HepG2 (cell line): ENCODE results near the gene TXNIP. TPM values are rescaled to one million over a fixed set of nuclear protein-coding genes. Genes with fewer than 3 reads are reported as not detected.

Experiments used
- CEBPB ChIP-seq: IDR thresholded peaks from 2 replicates; pipeline ENCODE4 v1.6.1; 2011; ENCODE audit warnings: low read depth, low read length, improper control_type of control experiment, borderline replicate concordance
- CENPBD1 ChIP-seq: sonication (generic); formaldehyde crosslinking; IDR thresholded peaks from 2 replicates; pipeline ENCODE4 v1.8.0; 2022; ENCODE audit warnings: missing genetic modification reagents, low read depth, mild to moderate bottlenecking, borderline replicate concordance
- DR1 ChIP-seq: sonication (generic); formaldehyde crosslinking; IDR thresholded peaks from 2 replicates; pipeline ENCODE4 v1.8.0; 2021; ENCODE audit warnings: mild to moderate bottlenecking, missing genetic modification reagents, inconsistent platforms
- EP300 ChIP-seq, 3 experiments: sonication (generic) in 1 of 3; formaldehyde crosslinking in 1 of 3; IDR thresholded peaks; 2 replicates each; pipeline versions ENCODE4 v1.5.1 to v1.6.1; 2011 to 2020; ENCODE audit warnings: low read depth in 2 of 3, low read length in 2 of 3, borderline replicate concordance in 1 of 3, improper control_type of control experiment in 1 of 3, mild to moderate bottlenecking in 1 of 3, missing genetic modification reagents in 1 of 3, moderate library complexity in 1 of 3
- HNRNPLL ChIP-seq: fragments of 200-400 bp; formaldehyde crosslinking; IDR thresholded peaks from 2 replicates; pipeline ENCODE4 v1.6.1; 2017; ENCODE audit warnings: mild to moderate bottlenecking, low read depth, low read length; ENCODE audit not compliant: poor library complexity, severe bottlenecking
- HOXA3 ChIP-seq: sonication (generic); formaldehyde crosslinking; IDR thresholded peaks from 2 replicates; pipeline ENCODE4 v1.5.0; 2020; ENCODE audit warnings: missing genetic modification reagents
- HOXA5 ChIP-seq: sonication (generic); formaldehyde crosslinking; IDR thresholded peaks from 2 replicates; pipeline ENCODE4 v1.4.0; 2020; ENCODE audit warnings: missing genetic modification reagents
- JARID2 ChIP-seq: sonication (generic); formaldehyde crosslinking; IDR thresholded peaks from 2 replicates; pipeline ENCODE4 v1.8.1; 2023; ENCODE audit warnings: missing genetic modification reagents, inconsistent platforms; ENCODE audit not compliant: insufficient replicate concordance
- NBN ChIP-seq: fragments of 450-650 bp; conservative IDR thresholded peaks from 2 replicates; pipeline ENCODE4 v1.6.1; 2017
- NFYB ChIP-seq: sonication (generic); formaldehyde crosslinking; IDR thresholded peaks from 2 replicates; pipeline ENCODE4 v1.4.0; 2020; ENCODE audit warnings: missing genetic modification reagents
- REL ChIP-seq: sonication (generic); formaldehyde crosslinking; conservative IDR thresholded peaks from 2 replicates; pipeline ENCODE4 v1.8.0; 2022; ENCODE audit warnings: mild to moderate bottlenecking, missing genetic modification reagents, moderate library complexity
- RNF219 ChIP-seq: sonication (generic); formaldehyde crosslinking; IDR thresholded peaks from 2 replicates; pipeline ENCODE4 v1.5.0; 2020; ENCODE audit warnings: mild to moderate bottlenecking, missing genetic modification reagents
- THAP11 ChIP-seq: IDR thresholded peaks from 2 replicates; pipeline ENCODE4 v1.6.1; 2016; ENCODE audit warnings: missing biosample characterization, missing genetic modification reagents
- TOPORS ChIP-seq: sonication (generic); formaldehyde crosslinking; IDR thresholded peaks from 2 replicates; pipeline ENCODE4 v1.8.0; 2023; ENCODE audit warnings: mild to moderate bottlenecking, missing genetic modification reagents
- U2AF2 ChIP-seq: fragments of 200-400 bp; formaldehyde crosslinking; IDR thresholded peaks from 2 replicates; pipeline ENCODE4 v1.6.1; 2017; ENCODE audit warnings: low read depth, mild to moderate bottlenecking, low read length
- ZGPAT ChIP-seq: IDR thresholded peaks from 2 replicates; pipeline ENCODE4 v1.6.1; 2016; ENCODE audit warnings: mild to moderate bottlenecking
- ZNF253 ChIP-seq: sonication (generic); formaldehyde crosslinking; IDR thresholded peaks from 2 replicates; pipeline ENCODE4 v1.8.0; 2022; ENCODE audit warnings: mild to moderate bottlenecking, missing genetic modification reagents, borderline replicate concordance
- ZNF496 ChIP-seq: sonication (generic); formaldehyde crosslinking; IDR thresholded peaks from 2 replicates; pipeline ENCODE4 v1.8.1; 2023; ENCODE audit warnings: mild to moderate bottlenecking, moderate library complexity, missing genetic modification reagents; ENCODE audit not compliant: insufficient replicate concordance
- ZNF891 ChIP-seq: sonication (generic); formaldehyde crosslinking; IDR thresholded peaks from 2 replicates; pipeline ENCODE4 v1.5.0; 2020; ENCODE audit warnings: mild to moderate bottlenecking, missing genetic modification reagents
- polyA plus RNA-seq, 8 experiments: library from polyadenylated mRNA; depleted of rRNA in 3 of 8; stranded (reverse) in 7 of 8; unstranded in 1 of 8; fragments of >200 nt; fragmentation: Illumina TruSeq in 4 of 8; extraction: Trizol in 4 of 8; gene quantifications; 2 replicates each; pipeline versions ENCODE4 v1.2.1 to v1.2.3, GENCODE V29; 2011 to 2016; ENCODE audit warnings: low read depth in 4 of 8, missing spikeins in 1 of 8, mixed read lengths in 1 of 8; ENCODE audit not compliant: insufficient read depth in 1 of 8
- total RNA-seq, 5 experiments: library from RNA; depleted of rRNA; stranded (reverse); fragments of >200 nt; fragmentation: Illumina TruSeq; extraction: Trizol; gene quantifications; 2 replicates each; pipeline ENCODE4 v1.2.3, GENCODE V29; 2016; ENCODE audit warnings: low read depth in 1 of 5
- TF ChIP-seq, protein P1 (sequence below): sonication (generic); formaldehyde crosslinking; IDR thresholded peaks from 2 replicates; pipeline ENCODE4 v1.8.0; 2022; ENCODE audit warnings: mild to moderate bottlenecking, missing genetic modification reagents, moderate library complexity
- TF ChIP-seq, protein P2 (sequence below): sonication (generic); formaldehyde crosslinking; IDR thresholded peaks from 2 replicates; pipeline ENCODE4 v1.4.0; 2020; ENCODE audit warnings: low read depth, mild to moderate bottlenecking, missing genetic modification reagents
- TF ChIP-seq, protein P3 (sequence below): sonication (generic); IDR thresholded peaks from 2 replicates; pipeline ENCODE4 v1.6.1; 2016; ENCODE audit warnings: low read depth, borderline replicate concordance

Gene TXNIP
- total and polyA plus RNA-seq, 2 of the 13 experiments (the other 11 are each of a cell fraction or from before 2014, with no cell fraction given), result 24.4 to 237 TPM

DNA sequence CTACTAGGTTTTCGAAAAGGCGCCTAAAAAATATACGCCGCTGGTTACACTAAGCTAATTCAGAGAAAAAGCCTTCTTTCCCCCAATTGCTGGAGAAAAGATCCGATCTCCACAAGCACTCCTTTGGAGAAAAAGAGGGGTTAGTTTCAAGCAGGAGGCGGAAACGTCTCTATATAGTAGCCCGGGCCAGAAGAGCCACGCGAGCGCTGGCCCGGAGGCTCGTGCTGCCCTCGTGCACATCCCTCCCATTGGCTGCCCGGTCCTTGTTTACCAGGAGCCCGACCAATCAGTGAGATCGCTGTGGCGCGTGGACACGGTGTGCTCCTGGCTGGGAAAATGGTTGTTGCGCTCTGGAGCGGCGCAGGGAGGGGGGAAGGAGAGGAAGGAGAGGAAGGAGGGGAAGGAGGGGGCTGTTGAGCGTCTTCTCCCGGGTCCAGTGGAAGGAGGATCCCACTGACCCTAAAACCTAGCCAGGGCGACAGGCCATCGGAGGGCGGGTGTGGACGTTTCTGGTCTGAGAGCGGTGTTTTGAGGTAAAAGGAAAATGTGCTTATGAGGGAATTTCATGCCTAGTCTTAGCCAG lies at the start of gene TXNIP (continued):
- TF ChIP-seq, protein P1, sequence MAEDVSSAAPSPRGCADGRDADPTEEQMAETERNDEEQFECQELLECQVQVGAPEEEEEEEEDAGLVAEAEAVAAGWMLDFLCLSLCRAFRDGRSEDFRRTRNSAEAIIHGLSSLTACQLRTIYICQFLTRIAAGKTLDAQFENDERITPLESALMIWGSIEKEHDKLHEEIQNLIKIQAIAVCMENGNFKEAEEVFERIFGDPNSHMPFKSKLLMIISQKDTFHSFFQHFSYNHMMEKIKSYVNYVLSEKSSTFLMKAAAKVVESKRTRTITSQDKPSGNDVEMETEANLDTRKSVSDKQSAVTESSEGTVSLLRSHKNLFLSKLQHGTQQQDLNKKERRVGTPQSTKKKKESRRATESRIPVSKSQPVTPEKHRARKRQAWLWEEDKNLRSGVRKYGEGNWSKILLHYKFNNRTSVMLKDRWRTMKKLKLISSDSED (CRISPR knock-in tag), result no peak
- TF ChIP-seq NBN, result no peak
- TF ChIP-seq HNRNPLL, result peak; percentile 48
- no peak for TF ChIP-seq CENPBD1 (CRISPR knock-in tag)
- no peak for TF ChIP-seq CEBPB
- peak; percentile 81 for TF ChIP-seq THAP11 (CRISPR knock-in tag)
- peak; percentile 80; the same call in 1 of the 2 replicates for TF ChIP-seq TOPORS (CRISPR knock-in tag)
- no peak for TF ChIP-seq ZNF496 (CRISPR knock-in tag)
- TF ChIP-seq, protein P2, sequence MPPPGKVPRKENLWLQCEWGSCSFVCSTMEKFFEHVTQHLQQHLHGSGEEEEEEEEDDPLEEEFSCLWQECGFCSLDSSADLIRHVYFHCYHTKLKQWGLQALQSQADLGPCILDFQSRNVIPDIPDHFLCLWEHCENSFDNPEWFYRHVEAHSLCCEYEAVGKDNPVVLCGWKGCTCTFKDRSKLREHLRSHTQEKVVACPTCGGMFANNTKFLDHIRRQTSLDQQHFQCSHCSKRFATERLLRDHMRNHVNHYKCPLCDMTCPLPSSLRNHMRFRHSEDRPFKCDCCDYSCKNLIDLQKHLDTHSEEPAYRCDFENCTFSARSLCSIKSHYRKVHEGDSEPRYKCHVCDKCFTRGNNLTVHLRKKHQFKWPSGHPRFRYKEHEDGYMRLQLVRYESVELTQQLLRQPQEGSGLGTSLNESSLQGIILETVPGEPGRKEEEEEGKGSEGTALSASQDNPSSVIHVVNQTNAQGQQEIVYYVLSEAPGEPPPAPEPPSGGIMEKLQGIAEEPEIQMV (CRISPR knock-in tag), result peak; percentile 97
- TF ChIP-seq HOXA3 (CRISPR knock-in tag), result peak; percentile 90
- TF ChIP-seq ZNF891, result peak; percentile 66; the same call in 1 of the 2 replicates
- TF ChIP-seq, protein P3, sequence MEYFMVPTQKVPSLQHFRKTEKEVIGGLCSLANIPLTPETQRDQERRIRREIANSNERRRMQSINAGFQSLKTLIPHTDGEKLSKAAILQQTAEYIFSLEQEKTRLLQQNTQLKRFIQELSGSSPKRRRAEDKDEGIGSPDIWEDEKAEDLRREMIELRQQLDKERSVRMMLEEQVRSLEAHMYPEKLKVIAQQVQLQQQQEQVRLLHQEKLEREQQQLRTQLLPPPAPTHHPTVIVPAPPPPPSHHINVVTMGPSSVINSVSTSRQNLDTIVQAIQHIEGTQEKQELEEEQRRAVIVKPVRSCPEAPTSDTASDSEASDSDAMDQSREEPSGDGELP, result no peak
- TF ChIP-seq ZNF253 (CRISPR knock-in tag), result peak; percentile 87; the same call in 1 of the 2 replicates
- no peak for TF ChIP-seq HOXA5 (CRISPR knock-in tag)
- TF ChIP-seq JARID2 (CRISPR knock-in tag), result no peak
- TF ChIP-seq U2AF2, result no peak
- peak; percentile 95 for TF ChIP-seq DR1 (CRISPR knock-in tag)
- peak; percentile 97 for TF ChIP-seq ZGPAT
- peak; percentile 58; the same call in 1 of the 2 replicates for TF ChIP-seq RNF219
- 0 out of 2 replicates have a peak, but pooled peaks have one; percentile 44 for TF ChIP-seq REL (CRISPR knock-in tag)
- peak in 1 of 2 experiments; percentile 97; a peak in 3 of 4 replicates for TF ChIP-seq EP300 (IDR thresholded peaks at IDR 0.05; ENCODE audit: low read depth in 2 of 2, low read length in 2 of 2)
- peak; percentile 99 for TF ChIP-seq EP300 (CRISPR knock-in tag; IDR thresholded peaks at IDR 0.05; ENCODE audit: borderline replicate concordance)
- peak; percentile 99 for TF ChIP-seq NFYB
